NOMO-1 (cell line): ENCODE data around the gene REP15.
"Not testable (repeated sequence)": the region's sequence is repeated elsewhere in the genome, so short reads cannot be mapped to it uniquely, and the experiment has no call there.

Experiments
- DNase-seq, 2 experiments: peaks; one replicate each; lab custom pipeline; 2025; ENCODE audit not compliant: unreplicated experiment in 2 of 2; lab: John Stamatoyannopoulos, UW

Gene REP15, protein sequence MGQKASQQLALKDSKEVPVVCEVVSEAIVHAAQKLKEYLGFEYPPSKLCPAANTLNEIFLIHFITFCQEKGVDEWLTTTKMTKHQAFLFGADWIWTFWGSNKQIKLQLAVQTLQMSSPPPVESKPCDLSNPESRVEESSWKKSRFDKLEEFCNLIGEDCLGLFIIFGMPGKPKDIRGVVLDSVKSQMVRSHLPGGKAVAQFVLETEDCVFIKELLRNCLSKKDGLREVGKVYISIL

DNA sequence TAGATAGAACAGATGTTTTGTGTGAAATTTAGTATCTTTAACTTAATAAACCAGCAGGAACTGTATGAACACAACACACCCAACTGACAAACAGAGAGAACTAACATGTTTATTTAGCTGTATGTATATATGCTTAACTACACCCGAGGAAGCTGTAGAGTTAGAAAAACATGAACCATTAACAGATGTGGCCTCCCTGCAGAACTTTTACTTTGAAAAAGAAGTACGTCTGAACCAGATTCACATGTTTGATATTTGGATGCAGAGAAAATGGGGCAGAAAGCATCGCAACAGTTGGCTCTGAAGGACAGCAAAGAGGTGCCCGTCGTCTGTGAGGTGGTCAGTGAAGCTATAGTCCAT lies at the start of gene REP15:
TSS of gene REP15 (plus strand) at position 155 of the 360 bp plus-strand sequence. CDS start at position 271, 116 bp downstream.
- DNase-seq = no peak

DNA sequence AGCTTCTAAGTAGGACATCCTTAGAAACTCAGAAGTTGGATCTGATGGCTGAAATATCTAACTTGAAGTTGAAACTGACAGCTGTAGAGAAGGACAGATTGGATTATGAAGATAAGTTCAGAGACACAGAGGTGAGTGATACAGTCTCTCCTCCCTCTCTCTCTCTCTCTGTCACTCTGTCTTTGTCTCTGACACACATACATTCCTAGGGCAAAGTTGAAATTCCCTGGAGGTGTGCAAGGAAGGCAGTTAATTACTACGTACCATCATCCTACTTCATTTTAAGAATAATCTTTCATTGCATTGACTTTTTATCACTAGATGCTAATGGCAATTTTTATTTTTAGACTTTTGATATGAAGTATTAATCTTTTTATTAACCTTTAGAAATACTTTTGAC lies 46.2 kb upstream of the REP15 start:
- no peak for DNase-seq

DNA sequence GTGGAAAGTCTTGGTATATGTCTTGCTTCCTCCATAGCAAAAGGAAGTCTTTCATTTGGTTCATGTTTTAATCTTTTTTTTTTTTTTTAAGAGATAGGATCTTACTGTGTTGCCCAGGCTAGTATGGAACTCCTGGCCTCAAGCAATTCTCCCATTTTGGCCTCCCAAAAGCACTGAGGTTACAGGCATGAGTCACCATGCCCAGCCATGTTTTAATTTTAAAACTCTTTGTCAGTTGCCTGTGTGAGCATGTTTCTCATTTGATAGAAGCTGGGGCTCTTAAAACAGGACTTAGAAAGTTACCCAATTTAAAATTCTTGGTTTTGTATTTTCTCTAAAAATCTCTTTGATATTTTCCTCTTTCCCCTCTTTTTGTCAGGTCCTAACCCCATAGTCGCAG lies 45.0 kb upstream of the REP15 start:
- DNase-seq = no peak

DNA sequence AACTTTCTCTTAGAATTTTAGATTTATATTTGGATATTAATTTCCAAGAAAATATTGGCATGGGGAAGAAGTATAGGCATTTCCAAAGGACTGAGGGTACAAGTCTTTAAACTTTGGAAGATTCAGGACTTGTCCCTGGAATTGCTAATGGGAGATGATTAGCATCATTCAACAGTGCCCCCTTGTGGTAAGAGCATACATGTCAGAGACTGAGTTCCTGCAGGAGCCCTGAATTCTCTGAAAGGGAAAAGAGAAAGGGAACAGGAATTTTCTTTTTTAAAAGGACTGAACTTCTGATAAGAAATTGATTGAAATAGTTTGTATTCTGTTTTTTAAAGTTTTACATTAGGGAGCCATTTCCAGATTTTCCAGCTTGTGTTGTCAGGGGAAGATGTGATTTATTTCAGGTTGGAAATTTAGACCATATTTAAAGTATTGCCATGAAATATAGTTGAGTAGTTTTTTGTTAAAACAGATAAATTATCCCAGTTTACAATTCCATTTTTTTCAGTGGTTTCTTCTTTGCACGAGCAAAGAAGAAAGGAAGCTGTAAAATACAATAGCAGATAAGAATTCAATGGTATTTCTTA lies 44.0 kb upstream of the REP15 start:
- DNase-seq = peak in 1 of 2 experiments; percentile 42

DNA sequence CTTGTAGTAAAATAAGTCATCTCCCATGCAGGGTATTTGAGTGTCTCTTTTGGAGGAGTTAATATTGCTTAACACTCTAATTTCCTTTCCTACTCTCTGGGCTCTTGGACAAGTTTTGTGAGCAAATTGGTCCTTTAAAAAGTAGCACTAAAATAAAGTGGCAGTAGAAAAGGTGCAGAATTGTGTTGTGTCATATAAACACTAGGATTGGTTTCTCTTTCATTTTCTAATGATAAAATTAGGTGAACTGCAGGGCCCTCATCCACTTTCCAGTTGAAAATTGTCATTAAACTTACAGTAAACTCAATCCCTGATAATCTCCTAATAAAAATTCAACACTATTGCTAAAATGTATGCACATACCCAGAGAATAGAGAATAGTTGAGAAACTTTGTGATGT lies 42.6 kb upstream of the REP15 start:
- no peak for DNase-seq

DNA sequence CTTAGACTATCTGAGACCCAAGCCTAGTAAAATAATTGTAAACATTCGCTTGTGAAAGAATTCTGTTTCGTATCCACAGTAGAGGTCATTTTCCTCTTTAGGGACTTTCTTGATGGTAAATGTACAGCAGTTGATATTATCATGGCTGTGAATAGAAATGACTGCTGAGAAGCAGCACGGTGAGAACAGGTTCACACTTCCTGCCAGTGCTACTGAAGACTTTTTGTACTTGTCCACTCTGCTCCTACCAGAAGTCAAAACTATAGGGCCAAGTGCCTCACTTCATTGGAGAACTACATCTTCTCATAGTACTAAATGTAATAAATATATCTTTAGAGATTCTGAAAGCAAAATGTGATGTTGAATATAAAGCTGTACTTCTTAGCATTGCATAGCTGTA lies 40.8 kb upstream of the REP15 start:
- DNase-seq = not testable (repeated sequence)

DNA sequence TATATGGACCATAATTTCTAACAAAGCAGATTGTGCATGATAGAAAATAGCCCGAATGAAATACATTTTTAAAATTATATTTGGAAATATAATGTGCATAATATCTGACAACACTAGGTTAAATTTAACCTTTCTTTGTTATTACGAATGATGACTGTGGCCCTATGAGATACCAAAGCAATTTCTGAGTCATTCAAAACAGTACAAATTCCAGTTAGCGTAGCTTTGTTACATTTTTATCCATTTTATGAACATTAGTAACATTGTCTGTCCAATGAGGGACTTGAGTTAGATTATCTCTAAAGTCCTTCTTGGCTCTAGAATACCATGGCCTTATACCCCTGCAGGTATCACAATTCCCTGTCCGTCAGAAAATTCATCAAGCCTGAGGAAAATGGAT lies 39.0 kb upstream of the REP15 start:
- DNase-seq = no peak

DNA sequence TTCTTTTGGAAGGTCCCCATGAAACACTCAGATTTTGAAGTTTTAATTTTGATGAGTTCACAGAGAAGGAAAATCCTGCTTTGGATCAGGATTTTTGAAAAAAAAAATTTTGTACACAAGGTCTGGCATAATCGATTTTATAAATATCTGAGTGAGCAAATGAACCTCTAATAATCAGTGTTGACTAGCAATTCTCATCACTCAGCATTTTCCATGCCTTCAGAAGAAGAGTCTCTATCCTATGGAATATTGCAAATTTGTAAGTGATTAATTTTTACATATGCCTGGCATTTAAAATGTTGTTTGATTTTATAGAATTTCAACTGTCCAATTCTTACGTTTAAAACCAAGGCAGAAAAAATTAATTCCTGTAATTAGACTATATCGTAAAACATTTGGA lies 30.5 kb upstream of the REP15 start:
- no peak for DNase-seq

DNA sequence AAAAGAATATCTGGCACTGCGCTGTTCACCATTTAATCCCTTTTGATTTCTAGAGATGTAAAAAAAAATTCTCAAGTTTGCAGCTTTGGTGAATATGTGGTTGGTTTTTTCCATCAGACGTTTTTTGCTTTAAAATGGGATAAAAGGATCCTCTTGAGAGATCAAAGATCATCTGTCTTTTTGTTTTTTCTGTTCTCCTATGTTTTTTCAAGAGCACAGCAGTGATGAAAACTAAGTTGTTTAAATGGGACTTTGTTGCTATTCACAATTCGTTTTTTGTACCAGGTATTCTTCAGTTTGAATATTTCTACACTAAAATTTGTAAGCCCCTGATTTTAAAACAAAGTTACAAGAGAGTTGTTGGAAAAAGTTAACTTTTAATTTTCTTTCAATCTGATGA lies 29.7 kb upstream of the REP15 start:
- DNase-seq = no peak

DNA sequence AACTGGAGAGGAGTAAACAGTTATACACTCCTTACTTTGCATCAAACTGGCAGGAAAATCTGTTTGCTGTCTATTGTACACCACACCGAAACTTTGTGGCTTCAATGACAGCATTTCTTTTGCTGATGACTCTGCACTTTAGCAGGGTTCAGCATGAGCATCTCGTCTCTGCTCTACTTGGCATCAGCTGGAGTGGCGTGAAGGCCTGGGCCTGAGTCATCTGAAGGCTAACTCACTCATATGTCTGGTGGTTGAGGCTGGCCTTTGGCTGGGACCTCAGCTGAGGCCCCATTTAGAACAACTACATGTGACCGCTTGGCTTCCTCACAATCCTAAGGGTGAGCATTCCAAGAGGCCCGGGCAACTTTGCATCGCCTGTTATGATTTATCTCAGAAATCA lies 28.7 kb upstream of the REP15 start:
- no peak for DNase-seq

DNA sequence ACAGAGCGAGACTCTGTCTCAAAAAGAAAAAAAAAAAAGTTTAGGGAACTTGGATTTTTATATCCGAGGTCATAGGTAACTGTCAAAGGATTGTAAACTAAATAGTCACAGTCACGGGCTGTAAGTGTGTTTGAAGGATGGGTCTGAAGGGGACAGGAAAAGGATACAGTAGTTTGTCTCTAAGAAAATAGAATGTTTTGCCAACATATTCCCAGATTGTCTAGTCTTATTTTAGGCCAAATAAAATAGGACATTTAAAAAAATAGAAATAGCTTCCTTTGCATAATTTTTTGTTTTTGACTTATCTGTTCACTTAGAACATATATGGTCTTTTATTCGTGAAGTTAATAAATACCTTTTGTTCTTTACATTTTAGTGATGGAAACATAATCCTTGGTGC lies 24.2 kb upstream of the REP15 start:
- DNase-seq = no peak

DNA sequence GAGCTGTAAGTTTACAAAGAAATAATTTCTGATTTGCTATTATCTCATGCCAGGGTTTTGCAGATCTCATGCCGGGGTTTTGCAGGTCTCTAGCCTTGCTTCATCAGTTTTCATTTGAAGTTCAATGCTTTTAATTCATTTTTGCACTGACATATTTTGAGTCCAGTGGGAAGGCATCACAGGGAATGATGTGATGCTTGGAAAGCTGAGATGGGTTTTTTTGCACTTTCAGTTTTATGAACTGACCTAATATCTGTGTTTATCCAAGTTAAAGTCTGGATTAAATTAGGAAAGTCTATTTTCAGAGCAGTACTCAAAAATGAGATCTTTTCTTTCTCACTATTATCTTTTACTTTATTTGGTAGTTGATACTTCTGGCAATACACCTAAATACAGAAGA lies 23.6 kb upstream of the REP15 start:
- DNase-seq = no peak

DNA sequence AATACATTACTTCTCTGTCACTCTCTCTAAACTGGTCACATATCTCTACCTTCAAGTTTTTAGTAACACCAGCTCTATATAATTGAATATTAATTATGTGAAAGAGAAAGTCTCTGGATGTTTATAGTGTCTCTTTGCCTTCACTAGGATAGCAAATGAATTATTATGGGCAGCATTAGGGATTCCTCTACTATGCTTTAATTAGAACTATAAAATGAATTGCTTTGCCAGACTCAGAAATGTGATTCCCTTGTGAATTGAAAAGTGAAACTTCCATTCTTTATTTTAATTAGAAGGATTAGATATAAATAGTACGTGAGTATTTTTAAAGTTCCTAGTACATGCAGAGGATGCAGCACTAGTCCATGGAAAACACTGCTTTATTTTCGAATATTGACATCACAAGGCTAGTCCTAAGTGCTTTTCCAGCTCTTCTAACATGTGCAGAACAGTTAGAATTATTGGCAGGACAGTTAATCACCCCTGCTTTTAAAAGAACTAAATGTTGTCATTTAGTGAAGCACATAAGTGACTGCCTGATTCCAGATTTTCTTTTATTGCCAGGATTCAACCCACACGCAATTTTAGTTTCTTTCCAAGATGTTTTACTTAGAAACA lies 23.0 kb upstream of the REP15 start:
- no peak for DNase-seq

DNA sequence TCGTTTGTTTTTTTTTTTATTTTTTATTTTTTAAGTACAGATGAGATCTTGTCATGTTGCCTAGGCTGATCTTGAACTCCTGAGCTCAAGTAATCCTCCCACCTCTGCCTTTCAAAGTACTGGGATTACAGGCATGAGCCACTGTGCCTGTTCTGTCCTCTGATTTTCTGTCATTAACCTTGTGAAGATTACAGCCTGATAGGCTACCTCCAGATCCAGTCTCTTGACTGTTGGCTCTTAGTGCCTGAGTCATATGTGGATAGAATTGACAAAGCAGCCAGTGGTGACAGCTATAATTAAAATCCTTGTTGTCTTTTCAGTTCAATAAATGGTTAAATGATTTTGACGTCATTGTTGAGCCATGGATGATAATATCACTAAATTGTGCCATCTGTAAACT lies 21.3 kb upstream of the REP15 start:
- no peak for DNase-seq

DNA sequence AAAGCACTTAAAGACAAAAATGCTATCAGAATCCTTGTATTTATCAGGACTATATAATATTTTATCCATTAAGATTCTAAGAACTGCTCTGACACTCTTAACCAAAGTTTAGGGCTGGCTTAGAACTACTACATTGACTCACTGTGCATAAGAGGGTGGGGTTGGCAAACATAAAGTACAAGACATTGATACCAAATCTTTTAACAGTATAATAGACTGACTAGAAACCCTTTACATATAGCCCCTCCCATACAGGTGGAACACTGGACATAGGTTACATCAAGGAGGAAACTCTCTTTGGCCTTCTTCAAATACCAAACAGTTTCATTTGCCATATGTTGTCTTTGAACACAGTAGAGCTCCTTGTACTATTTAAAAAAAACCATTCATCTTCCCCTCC lies 15.6 kb upstream of the REP15 start:
- no peak for DNase-seq

DNA sequence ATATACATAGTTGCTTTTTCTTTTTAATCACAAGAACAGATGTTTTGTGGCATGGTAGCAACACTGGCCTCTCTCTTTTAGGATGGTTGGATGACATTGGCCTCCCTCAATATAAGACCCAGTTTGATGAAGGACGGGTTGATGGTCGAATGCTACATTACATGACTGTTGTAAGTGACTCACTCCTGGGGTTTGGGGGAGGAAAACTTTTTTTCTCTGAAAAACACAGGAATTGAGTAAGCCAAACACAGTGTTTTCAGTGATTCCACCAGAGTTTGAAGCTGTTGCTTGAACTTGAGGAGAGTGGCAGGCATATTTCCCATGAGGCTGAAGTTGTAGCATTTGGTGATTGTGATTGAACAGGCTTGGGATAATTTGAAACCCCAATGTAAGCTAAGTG lies 13.7 kb upstream of the REP15 start:
- no peak for DNase-seq

DNA sequence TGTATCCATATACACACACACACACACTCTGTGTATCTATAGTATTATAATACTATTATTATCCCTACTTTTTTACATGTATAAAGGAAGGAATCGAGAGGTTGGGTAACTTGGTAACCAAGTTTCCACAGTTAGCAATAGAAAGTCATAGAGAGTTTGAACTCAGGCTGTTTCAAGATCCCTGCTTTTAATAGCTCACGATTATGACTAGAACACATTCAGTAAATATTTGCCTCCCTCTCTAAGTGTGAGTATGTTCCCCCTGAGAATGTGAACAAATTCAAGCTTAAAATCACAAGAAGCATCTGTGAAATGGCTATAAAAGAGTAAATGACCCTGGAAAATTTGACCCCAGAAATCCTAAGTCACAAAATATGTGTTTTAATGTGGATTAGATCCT lies 11.0 kb upstream of the REP15 start:
- no peak for DNase-seq

DNA sequence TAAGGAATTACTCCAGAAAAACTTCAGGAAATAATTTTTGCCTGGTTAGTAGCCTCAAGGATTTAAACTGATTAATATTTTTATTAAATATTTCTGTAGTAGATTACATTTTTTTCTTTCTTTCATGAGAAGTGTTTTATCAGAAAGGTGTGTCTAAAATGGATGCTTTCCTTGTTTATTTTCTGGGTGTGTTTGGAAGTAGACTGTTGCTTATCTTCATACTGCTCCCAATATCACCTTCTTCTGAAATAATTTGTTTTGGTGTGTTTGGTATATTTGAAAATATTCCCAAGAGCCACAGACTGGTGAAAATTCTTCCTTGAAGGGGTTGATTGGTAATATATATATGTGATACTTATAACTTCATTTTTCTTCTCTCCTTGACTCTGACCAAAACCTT lies 10.1 kb upstream of the REP15 start:
- DNase-seq = no peak

DNA sequence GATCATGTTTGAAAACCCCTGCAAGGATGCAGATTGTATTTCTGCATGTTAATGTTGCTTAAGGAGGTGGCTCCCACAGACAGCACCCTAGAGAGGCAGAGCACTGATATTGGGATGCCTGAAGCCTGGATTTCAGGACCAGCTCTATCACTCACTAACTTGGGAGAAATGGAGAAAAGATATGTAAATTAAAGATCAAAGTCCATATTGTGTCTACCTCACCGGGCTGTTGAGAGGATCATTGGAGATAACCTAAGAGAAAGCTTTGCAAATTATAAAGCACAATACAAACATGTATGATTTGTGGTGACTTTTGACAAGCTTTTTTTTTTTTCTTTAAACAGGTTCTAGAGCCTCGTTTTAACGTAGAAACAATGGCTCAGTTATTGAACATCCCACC lies 7.6 kb upstream of the REP15 start:
- no peak for DNase-seq

DNA sequence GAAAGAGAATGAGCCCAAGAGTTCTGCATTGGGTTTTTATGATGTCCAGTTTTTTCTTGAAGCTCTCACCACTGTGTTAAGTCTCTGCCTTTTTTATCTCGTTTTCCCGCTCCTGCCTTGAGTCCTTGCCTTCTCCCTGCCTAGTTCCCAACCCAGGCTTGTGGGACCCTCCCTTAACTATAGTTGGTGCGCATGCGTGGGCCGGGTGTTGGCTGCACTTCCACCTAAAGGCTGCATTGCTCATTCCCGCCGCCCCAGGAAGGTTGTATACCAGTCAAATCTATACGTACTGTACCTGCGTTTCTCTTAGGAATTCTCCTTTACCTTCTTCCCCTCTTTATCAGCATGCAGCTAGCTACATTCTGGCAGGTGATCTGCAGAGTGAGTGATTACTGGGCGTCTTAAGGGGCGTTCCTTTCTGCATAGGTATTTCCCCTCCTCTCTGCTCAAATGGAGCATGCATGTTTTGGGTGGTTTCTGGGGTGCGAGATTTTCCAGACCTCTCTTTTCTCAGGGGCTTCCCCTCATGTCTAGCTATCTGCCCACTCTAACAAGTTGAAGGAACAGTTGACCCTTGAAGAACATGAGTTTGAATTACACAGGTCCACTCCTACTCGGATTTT lies 6.6 kb upstream of the REP15 start:
- no peak for DNase-seq

DNA sequence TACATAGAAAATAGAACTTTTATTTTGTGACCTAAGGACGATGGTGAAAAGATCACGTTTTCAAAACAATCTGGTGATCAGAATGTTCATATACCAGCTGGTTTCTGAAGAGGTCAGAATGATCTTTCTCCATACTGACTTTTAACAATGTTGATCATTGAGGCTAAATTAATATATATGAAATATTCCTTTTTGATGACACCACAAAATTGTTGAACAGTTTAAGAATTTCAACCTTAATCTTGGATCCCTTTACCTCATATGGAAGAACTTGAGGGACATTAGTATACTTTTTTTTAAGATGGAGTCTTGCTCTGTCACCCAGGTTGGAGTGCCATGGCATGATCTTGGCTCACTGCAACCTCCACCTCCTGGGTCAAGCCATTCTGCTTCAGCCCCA lies 2.8 kb upstream of the REP15 start:
- DNase-seq = no peak
